Mesothelial cell of epicardium (in vitro differentiated cells): ENCODE data around the gene AUTS2. TPM values are rescaled to one million over a fixed set of nuclear protein-coding genes. Genes with fewer than 3 reads are reported as not detected.

Experiments
- DNase-seq, 2 experiments: peaks; one replicate each; pipeline ENCODE4 v3.0.0; 2021; ENCODE audit warnings: low spot score in 2 of 2; ENCODE audit not compliant: unreplicated experiment in 2 of 2
- H3K27ac Mint-ChIP-seq: 2 replicates; pipeline ENCODE4 v1.8.0; 2021; ENCODE audit warnings: mixed read lengths
- H3K27me3 Mint-ChIP-seq: 2 replicates; pipeline ENCODE4 v1.8.0; 2021; ENCODE audit warnings: low read depth, mixed read lengths
- H3K36me3 Mint-ChIP-seq: 2 replicates; pipeline ENCODE4 v1.8.0; 2021; ENCODE audit warnings: mixed read lengths
- H3K4me1 Mint-ChIP-seq: 2 replicates; pipeline ENCODE4 v1.8.0; 2021; ENCODE audit warnings: mixed read lengths
- H3K4me3 Mint-ChIP-seq: 2 replicates; pipeline ENCODE4 v1.8.0; 2021; ENCODE audit warnings: mild to moderate bottlenecking, moderate library complexity, mixed read lengths
- H3K9me3 Mint-ChIP-seq: 2 replicates; pipeline ENCODE4 v1.8.0; 2021; ENCODE audit warnings: mixed read lengths
- total RNA-seq: library from RNA; stranded (reverse); gene quantifications from 3 replicates; pipeline ENCODE4 v1.2.1, GENCODE V29; 2021
- TF ChIP-seq, protein P1 (sequence below): fragments of 200-600 bp; sonication (generic); IDR thresholded peaks from one replicate; pipeline ENCODE4 v1.5.0; 2021; ENCODE audit warnings: antibody characterized with exemption; ENCODE audit not compliant: unreplicated experiment

AUTS2 gene
- total RNA-seq, 1 donor from 2014 or later, result 135 TPM

DNA sequence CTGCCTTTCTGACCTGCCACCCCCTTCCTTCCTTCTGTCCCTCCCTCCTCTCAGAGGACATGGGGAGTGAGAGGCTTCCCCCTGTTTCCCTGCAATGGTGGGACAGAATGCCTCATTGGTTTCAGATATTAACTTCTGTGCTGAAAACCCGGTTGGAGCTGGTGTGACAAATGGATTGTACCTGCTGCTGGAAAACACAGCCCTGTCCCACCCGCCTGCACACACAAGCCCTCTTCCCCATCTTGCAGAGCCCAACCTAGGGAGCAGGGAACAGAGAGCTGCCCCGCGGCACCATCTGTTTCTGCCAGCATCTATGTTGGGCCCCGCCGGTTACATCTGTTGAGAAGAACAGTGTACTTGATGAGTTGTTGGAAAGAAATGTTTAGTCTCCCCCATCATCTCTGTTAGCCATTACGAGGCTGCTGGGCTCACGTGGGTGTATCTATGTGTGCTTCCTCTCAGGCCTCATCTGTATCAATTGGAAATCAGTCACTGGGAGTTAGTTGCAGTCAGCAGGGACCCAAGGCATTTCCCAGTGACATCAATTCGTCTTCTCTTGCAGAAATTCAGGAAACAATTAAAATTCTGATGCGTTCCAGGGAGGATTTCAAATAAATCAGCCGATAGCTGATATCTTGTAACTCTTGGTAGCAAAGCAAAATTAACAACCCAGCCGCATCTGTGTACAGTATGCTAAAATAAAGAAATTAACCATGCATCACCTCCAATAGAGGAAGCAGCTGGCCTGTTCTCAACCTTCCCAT lies 808.1 kb downstream of the AUTS2 start:
- TF ChIP-seq, protein P1, sequence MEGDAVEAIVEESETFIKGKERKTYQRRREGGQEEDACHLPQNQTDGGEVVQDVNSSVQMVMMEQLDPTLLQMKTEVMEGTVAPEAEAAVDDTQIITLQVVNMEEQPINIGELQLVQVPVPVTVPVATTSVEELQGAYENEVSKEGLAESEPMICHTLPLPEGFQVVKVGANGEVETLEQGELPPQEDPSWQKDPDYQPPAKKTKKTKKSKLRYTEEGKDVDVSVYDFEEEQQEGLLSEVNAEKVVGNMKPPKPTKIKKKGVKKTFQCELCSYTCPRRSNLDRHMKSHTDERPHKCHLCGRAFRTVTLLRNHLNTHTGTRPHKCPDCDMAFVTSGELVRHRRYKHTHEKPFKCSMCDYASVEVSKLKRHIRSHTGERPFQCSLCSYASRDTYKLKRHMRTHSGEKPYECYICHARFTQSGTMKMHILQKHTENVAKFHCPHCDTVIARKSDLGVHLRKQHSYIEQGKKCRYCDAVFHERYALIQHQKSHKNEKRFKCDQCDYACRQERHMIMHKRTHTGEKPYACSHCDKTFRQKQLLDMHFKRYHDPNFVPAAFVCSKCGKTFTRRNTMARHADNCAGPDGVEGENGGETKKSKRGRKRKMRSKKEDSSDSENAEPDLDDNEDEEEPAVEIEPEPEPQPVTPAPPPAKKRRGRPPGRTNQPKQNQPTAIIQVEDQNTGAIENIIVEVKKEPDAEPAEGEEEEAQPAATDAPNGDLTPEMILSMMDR, result no peak
- Mint-ChIP-seq H3K27me3 (no peaks in the 10 kb centered on the region), H3K4me3 (no peak overlapping the region), H3K36me3 (no peaks in the 10 kb centered on the region), H3K9me3 (no peaks in the 10 kb centered on the region), H3K4me1 (peaks cover 37% of the 10 kb centered on the region), H3K27ac (no peak overlapping the region)
- no peak for DNase-seq

DNA sequence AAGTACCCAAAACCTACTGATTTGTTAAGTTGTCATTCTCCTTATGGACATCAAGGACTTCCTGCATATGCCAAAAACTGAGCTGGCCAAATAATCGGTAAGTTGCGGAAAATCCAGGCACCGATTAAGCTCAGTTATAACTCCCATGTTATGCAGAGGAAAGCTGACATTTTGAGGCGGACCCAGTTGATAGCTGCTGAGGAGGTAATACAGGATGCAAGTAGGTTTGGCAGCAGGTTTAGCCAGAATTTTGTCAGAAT lies 808.6 kb downstream of the AUTS2 start:
- no peaks in the 10 kb centered on the region for H3K27me3 Mint-ChIP-seq
- no peak for DNase-seq

DNA sequence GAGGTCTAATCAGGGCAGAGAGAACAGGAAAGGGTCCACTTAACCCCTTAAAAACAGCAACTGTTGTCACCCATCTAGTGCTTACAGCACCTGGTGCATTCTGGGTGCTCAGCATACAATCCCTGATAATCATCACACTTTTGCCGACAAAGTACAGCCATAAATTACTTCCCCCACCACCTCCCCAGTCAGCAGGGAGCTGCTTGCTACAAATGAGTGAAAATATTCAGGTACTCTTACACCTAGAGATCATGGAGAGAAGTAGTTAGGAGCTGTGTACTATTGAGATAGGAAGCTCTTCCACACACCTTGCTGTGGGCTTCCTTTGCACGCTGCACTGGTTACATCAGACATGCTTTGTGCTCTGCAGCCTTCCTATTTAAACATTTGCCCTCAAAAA lies 810.2 kb downstream of the AUTS2 start:
- no peaks in the 10 kb centered on the region for H3K27me3 Mint-ChIP-seq
- DNase-seq, result no peak
- no peak overlapping the region for H3K4me3 Mint-ChIP-seq
- no peak overlapping the region for H3K27ac Mint-ChIP-seq
- H3K4me1 Mint-ChIP-seq, result peaks cover 35% of the 10 kb centered on the region
- no peaks in the 10 kb centered on the region for H3K36me3 Mint-ChIP-seq
- TF ChIP-seq, protein P1, result no peak
- H3K9me3 Mint-ChIP-seq, result no peaks in the 10 kb centered on the region

More for the DNA sequence above, 808.6 kb downstream of the AUTS2 start:
- Mint-ChIP-seq H3K36me3 (no peaks in the 10 kb centered on the region), H3K27ac (no peak overlapping the region), H3K9me3 (no peaks in the 10 kb centered on the region), H3K4me3 (no peak overlapping the region), H3K4me1 (peaks cover 37% of the 10 kb centered on the region)
- TF ChIP-seq, protein P1, result no peak

DNA sequence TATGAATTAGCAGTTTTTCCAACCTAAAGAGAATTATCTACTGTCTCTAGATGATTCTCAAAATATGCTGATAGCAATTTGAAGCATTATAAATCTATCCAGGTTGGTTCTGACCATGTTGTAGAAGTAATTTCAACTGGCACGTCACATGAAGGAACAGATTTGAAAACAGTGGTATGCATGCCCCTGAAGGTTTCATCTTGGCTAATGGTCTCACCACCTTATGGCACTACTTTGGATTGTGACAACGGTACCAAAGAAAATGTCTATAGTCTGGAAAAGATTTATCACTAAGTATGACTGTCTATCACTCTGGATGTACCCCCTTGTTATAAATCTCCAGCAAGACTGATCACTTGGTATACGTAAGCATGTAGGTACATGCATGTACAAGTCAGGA lies 810.6 kb downstream of the AUTS2 start:
- H3K4me3 Mint-ChIP-seq, result no peak overlapping the region
- peaks cover 32% of the 10 kb centered on the region for H3K4me1 Mint-ChIP-seq
- TF ChIP-seq, protein P1, result no peak
- DNase-seq, result no peak
- no peak overlapping the region for H3K27ac Mint-ChIP-seq
- H3K36me3 Mint-ChIP-seq, result no peaks in the 10 kb centered on the region
- H3K9me3 Mint-ChIP-seq, result no peaks in the 10 kb centered on the region
- H3K27me3 Mint-ChIP-seq, result no peaks in the 10 kb centered on the region

- TF ChIP-seq, protein P1, result no peak
- H3K9me3 Mint-ChIP-seq, result no peaks in the 10 kb centered on the region
- H3K4me1 Mint-ChIP-seq, result peaks cover 20% of the 10 kb centered on the region
- no peaks in the 10 kb centered on the region for H3K27me3 Mint-ChIP-seq
- H3K4me3 Mint-ChIP-seq, result no peak overlapping the region
- no peaks in the 10 kb centered on the region for H3K36me3 Mint-ChIP-seq
- H3K27ac Mint-ChIP-seq, result no peak overlapping the region
- DNase-seq, result no peak
Measured at GRCh38 chr7:70410134-70410750, 812.0 kb downstream of the AUTS2 start.
